ENCODE data around the gene CCNT2.
"Not testable (repeated sequence)": the region's sequence is repeated elsewhere in the genome, so short reads cannot be mapped to it uniquely, and the experiment has no call there.

CCNT2 gene

GRCh38 chr2:134919341-134920210 is 954 bp downstream of the CCNT2 start:
- DNase-seq = peak; percentile 79

GRCh38 chr2:134924912-134925311 is 6.3 kb downstream of the CCNT2 start:
- DNase-seq = no peak

- DNase-seq = no peak
Measured at GRCh38 chr2:134926231-134926931, 7.8 kb downstream of the CCNT2 start.

- no peak for DNase-seq
Measured at GRCh38 chr2:134927195-134927594, 8.6 kb downstream of the CCNT2 start.

GRCh38 chr2:134932864-134933526 is 14.4 kb downstream of the CCNT2 start:
- DNase-seq = no peak

GRCh38 chr2:134933732-134934131 is 15.1 kb downstream of the CCNT2 start:
- no peak for DNase-seq

GRCh38 chr2:134934150-134934549 is 15.5 kb downstream of the CCNT2 start:
- no peak for DNase-seq

GRCh38 chr2:134934641-134935040 is 16.0 kb downstream of the CCNT2 start:
- DNase-seq = no peak

GRCh38 chr2:134936691-134937090 is 18.1 kb downstream of the CCNT2 start:
- no peak for DNase-seq

GRCh38 chr2:134943540-134943939 is 24.9 kb downstream of the CCNT2 start:
- DNase-seq = no peak

GRCh38 chr2:134944975-134945374 is 26.4 kb downstream of the CCNT2 start:
- no peak for DNase-seq

- DNase-seq = no peak
Measured at GRCh38 chr2:134946073-134946472, 27.5 kb downstream of the CCNT2 start.

- DNase-seq = no peak
Measured at GRCh38 chr2:134949981-134950708, 31.5 kb downstream of the CCNT2 start.

GRCh38 chr2:134950886-134951285 is 32.3 kb downstream of the CCNT2 start:
- DNase-seq = no peak

- no peak for DNase-seq
Measured at GRCh38 chr2:134952608-134953007, 34.0 kb downstream of the CCNT2 start.

GRCh38 chr2:134954065-134954464 is 35.4 kb downstream of the CCNT2 start:
- DNase-seq = no peak

GRCh38 chr2:134955744-134956143 is 37.1 kb downstream of the CCNT2 start:
- DNase-seq = no peak

GRCh38 chr2:134957477-134957876 is 38.9 kb downstream of the CCNT2 start:
- DNase-seq = no peak

GRCh38 chr2:134967166-134967565 is 48.5 kb downstream of the CCNT2 start:
- DNase-seq = not testable (repeated sequence)

- no peak for DNase-seq
Measured at GRCh38 chr2:134973241-134974138, 54.9 kb downstream of the CCNT2 start.

- no peak for DNase-seq
Measured at GRCh38 chr2:134975281-134976009, 56.8 kb downstream of the CCNT2 start.

Data from activated CD8-positive, alpha-beta memory T cell treated with anti-CD3 and anti-CD28 coated beads, Interleukin-2, amount 50 U/mL, for 48 hours (primary cell).